Nucleus accumbens (tissue), 56 donors: ENCODE data around the gene HRC.
"Not testable (repeated sequence)": the region's sequence is repeated elsewhere in the genome, so short reads cannot be mapped to it uniquely, and the experiment has no call there.

ENCODE experiments used
- DNase-seq, 56 donors: peaks; one replicate each; lab custom pipeline; 2025; lab: John Stamatoyannopoulos, UW

HRC gene

DNA sequence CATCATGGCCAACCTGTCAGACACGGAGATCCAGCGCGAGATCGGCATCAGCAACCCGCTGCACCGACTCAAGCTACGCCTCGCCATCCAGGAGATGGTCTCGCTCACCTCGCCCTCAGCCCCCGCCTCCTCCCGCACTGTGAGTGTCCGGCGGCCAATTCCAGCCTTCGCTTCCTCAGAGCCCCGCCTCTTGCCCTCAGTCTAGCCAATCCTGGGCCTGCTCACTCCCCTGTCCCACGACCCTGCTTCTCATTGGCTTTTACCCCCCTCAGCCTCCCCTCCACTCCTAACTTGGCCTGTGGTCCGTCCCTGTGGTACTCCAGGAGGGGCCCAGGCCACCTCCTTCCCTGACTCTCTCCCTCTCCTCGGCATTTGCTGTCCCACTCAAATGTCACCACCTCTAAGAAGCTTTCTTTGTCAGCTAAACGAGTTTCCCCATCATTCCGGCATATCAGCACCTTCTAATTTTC, 12.3 kb downstream of the HRC start:
- peak; percentile 16 to 92 (median 79) for DNase-seq

DNA sequence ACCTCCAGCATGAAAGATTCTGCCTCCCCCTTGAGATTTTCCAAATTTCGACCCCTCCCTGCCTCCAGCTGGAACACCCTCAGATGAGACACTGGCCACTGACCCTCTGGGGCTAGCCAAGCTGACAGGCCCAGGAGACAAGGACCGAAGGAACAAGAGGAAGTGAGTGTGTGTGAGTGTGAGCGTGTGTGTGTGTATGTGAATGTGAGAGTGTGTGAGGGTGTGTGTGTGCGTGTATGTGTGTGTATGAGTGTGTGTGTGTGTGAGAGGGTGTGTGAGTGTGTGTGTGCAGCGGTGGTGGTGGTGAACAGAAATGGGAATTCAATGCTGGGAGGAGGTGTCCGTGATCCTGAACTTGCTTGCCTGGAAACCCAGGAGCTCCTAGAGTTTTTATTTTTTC, 13.8 kb downstream of the HRC start:
- DNase-seq, result no peak

DNA sequence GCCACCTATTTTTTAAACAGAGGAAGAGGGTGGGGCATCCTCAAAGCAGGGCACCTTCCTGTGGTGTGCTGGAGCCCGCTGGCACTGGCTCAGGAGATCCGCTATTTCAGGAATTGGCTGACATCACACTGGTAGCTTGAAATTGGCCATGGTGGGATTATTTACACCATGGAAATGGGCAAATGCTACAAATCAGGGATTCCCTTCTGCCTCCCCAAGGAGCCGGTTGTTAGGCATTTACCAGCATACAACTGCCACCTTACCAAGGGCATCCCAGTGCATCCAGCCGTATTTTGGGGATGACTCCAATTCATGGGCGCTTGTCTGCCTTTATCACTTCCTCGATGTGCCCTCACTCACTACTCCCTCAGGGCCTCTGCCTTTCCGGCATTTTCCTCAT, 14.2 kb downstream of the HRC start:
- DNase-seq, result no peak

DNA sequence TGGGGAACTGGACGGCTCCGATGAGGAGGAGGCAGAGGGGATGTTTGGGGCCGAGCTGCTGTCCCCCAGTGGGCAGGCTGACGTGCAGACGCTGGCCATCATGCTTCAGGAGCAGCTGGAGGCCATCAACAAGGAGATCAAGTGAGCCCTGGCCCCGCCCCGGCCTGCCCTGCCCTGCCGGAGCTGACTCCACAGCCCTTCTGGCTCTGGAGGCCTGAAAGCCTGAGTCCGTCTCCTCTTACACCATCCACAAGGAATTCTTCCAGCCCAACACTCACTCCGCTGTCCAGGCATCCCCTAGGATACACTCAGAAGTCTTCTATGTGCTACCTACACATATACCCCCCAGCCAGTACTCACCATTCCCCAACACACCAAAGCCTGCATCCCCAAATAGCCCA, 18.4 kb downstream of the HRC start:
- DNase-seq, result no peak

DNA sequence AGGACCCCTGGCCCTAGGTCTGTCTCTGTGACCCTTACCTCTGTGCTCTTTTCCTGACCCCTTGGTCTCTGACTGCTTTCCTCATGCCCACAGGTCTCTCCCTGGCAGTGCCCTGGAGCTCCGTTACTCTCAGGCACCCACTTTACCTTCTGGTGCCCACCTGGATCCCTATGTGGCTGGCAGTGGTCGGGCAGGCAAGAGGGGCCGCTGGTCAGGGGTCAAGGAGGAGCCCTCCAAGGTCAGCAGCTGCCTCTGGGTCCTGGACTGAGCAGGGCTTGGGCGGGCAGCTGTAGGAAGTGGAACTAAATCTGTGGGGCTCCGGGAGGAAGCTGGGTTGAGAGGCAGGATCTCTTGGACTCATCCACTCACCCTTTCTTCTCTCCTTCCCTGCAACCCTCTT, 19.5 kb downstream of the HRC start:
- DNase-seq, result no peak

DNA sequence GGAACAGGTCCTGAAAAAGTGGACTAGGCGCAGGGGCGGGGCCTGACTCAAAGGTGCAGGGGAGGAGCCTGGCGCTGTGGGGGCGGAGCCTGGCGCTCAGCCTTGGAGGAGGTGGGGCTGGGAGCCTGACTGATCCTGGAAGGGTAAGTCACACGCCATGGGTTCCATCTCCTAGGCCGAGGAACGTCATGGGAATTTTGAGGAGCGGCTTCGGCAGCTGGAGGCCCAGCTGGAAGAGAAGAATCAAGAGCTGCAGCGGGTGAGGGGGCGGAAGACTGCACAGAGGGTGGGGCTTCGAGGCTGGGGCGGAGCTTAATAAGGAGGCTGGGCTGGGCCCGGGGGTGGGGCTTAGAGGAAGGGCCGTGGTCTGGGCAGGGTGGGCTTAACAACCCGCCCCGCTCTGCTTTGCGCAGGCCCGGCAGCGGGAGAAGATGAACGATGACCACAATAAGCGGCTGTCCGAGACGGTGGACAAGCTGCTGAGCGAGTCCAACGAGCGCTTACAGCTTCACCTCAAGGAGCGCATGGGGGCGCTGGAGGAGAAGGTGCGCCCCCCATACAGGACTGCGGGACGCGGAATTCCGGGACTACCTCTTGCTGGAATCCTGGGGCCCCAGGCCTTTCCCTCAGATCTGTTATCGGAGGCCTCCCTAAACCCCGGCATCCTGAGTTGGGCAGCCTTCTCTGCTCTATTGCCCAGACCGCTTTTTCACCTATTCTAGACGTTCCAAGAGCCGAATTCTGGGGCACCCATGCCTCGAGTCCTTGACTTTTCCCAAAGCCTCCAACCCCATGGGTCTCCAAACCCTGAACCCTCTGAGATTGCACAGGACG, 21.4 kb downstream of the HRC start:
- peak in 3 of 56 donors; percentile 2 to 30 (median 20) for DNase-seq

DNA sequence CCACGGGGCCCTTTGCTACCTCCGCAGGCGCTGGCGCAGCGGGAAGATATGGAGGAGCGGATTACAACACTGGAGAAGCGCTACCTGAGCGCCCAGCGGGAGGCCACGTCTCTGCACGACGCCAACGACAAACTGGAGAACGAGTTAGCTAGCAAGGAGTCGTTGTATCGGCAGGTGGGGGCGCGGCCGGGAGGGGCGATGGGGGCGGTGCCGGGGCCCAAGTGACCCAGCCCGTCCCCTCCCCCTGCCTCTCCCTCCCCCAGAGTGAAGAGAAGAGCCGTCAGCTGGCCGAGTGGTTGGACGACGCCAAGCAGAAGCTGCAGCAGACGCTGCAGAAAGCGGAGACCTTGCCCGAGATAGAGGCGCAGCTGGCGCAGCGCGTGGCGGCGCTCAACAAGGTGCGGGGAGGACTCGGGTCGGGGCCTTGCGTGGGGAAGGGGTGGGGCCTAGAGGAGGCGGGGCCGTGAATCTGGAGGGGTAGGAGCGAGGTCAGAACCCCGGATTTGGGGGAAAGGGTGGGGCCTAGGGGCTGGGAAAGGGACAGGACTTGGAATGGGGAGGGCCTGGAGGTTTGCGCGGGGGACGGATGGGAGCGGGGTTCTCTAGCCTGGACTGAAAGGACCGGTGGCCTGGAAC, 22.1 kb downstream of the HRC start:
- DNase-seq, result no peak

DNA sequence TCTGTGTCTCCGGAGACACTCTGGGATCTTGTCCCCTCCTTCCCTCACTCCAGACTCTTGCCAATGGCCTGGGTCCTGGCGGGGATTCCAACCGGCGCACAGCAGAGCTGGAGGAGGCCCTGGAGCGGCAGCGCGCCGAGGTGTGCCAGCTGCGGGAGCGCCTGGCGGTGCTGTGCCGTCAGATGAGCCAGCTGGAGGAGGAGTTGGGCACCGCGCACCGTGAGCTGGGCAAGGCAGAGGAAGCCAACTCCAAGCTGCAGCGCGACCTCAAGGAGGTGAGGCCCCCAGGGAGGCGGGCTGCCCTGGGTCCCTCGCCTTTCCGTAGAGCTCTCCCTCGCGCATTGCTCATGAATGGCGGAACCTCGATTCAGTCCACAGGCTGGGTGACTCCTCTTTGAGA, 24.9 kb downstream of the HRC start:
- no peak for DNase-seq

DNA sequence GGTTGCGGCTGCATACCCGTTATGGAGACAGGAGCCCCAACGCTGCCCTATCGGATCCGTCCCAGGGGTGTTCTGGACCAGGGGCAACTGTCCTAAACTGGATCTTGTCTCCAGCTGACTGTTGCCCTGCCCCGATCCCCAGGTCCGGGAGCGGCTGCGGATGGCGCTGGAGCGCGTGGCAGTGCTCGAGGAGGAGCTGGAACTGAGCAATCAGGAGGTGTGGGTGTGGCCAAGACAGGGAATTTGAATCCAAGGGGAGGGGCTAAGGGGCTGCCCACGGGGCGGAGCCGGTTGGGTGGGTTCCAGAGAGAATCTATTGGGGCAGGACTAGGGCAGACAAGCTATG, 26.0 kb downstream of the HRC start:
- DNase-seq, result no peak

DNA sequence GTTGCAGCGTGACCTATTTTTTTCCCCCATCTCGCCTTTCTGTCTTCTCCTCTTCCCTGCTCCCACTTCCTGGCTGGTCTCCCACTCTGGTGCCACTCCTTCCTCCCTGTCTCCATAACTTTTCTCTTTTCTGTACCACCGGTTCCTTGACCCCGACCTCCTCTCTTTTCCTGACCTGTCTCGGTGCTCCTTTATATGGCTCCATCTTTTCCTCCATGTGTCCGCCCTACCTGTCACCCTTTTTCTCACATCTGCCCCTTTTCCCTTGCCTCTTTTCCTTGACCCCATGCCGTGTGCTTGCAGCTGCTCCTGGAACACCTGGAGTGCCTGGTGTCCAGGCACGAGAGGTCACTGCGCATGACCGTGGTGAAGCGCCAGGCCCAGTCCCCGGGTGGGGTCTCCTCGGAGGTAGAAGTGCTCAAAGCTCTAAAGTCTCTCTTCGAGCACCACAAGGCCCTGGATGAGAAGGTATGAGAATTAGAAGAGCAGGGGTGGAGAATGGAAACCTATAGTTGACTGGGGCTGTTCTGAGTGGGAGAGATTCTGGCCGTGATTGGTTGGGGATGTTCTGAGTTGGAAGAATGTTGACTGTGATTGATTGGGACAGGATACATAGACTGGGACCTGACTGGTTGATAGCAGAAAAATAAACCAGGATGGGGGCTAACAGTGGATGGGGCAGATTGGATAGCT, 26.5 kb downstream of the HRC start:
- no peak for DNase-seq

DNA sequence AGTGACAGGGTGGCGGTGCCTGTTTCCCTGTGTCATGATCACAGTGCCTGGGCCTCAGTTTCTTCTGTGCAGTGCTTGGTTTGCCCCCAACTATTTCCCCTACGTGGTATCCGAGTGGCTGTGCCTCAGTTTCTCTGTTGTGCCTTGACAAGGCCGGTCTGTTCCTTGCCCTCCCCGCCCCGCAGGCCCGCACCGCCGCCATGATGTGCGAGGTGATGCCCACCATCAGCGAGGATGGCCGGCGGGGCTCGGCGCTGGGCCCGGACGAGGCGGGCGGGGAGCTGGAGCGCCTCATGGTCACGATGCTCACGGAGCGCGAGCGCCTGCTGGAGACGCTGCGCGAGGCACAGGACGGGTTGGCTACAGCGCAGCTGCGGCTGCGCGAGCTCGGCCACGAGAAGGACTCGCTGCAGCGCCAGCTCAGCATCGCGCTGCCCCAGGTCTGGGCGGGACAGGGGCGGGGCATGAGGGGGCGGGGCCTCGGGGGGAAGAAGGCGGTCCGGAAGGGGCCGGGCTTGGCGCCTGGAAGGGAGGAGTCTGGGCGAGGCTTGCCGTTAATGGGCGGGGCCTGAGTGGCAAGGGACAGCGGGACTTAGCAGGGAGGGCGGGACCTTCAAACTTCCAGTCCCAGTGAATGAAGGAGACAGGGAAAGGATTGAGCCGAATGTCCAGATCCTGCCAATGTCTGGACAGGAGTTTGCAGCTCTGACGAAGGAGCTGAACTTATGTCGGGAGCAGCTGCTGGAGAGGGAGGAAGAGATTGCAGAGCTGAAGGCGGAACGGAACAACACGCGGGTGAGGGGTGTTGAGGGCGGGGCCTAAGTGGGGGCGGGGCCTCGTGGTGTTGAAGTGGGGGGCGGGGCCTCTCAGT, 27.3 kb downstream of the HRC start:
- peak; percentile 59 to 98 (median 94) for DNase-seq

DNA sequence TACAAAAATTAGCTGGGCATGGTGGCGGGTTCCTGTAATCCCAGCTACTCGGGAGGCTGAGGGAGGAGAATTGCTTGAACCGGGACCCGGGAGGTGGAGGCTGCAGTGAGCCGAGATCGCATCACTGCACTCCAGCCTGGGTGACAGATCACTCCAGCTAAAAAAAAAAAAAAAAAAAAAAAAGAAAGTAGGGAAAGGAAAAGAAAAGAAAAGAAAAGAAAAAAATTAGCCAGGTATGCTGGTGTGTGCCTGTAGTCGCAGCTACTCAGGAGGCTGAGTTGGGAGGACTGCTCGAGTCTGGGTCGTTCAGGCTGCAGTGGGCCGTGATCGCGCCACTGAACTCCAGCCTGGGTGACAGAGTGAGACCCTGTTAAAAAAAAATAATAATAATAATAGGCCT, 28.0 kb downstream of the HRC start:
- DNase-seq, result not testable (repeated sequence)

DNA sequence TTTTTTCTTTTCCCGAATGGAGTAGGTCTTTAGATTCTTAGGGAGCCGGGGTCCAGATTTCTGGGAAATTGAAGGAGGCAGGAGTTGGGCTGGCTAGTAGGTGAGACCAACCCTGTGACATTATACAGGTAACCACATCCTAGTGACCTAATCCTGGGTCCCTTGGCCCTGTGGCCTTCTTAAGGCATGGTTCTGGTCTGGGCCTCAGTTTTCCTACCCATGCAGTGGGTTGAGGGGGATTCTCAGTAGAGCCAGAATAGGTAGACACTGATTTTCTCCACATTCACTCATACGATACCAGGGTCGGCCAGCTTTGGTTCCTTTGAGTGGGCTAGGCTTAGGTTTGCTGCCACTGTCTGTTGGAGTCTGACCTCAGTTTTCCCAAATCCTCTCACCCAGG, 28.6 kb downstream of the HRC start:
- DNase-seq, result no peak

DNA sequence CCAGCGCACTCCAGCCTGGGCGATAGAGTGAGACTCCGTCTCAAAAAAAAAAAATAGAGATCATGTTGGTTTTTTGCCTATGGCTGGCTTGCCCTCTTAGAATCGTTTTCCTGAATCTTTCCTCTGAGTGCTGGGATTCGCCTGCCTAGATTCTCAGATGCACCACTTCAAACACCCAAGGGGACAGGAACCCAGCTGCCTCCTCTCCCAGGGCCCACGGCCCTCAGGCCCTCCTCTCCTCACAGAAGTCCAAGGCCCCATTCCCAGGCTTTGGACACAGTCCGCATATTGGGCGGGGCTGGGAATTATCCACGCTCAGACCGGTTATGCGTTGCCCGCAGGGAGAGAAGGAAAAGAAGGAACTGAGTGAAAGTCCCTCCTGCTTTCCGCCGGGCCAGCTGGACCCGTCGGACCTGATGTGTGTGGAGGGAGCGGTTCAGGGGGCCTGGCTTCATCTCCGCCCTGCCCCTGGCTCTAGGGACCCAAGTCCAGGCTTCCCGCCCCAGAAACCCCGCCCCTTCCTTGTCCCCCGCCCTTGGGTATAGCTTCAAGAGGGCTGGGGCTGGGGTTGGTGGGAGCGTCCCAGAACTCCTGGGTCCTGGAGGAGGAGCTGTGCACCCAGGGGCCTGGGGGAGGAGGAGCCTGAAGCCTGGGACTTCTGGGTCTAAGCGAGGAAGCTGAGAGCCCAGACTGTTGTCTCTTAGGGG, 30.0 kb downstream of the HRC start:
- no peak for DNase-seq

DNA sequence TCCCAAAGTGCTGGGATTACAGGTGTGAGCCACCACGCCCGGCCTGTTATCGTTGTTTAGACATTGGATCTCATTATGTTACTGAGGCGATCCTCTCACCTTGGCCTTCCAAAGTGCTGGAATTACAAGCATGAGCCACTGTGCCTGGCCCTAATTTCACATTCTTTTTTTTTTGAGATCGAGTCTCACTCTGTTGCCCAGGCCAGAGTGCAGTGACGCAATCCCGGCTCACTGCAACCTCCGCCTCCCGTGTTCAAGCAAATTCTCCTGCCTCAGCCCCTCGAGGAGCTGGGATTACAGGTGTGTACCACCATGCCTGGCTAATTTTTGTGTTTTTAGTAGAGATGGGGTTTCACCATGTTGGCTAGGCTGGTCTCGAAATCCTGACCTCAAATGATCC, 31.9 kb downstream of the HRC start:
- DNase-seq, result not testable (repeated sequence)

DNA sequence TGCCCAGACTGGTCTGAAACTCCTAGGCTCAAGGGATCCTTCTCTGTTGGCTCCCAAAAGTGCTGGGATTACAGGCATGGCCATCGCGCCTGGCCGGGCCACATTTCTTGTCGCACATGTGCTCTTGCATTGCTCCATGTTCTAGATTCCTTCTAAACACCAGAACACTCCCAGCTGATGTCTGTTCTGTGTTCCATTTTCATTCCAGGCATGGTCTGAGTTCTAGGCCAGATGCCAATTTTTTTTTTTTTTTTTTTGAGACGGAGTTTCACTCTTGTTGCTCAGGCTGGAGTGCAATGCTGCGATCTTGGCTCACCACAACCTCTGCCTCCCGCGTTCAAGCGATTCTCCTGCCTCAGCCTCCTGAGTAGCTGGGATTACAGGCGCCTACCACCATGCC, 33.4 kb downstream of the HRC start:
- DNase-seq, result not testable (repeated sequence)

DNA sequence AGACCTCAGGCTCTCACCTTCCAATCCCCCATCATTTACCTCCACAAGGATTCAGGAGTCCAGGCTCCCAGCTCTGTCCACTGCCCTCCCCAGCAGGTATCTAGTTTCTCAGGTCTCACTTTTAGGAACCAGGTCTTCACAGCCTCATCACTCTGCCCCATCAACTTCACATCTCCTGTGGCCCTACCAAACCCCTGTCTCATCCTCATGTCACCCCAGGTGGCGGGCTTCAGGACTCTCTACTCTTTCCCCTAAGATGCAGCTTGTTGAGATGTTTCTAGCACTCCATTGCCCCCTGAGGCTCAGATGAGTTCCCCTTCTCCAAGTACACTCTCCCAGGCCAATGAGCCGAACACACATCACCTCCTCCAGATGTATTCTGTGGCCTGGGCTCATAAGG, 34.3 kb downstream of the HRC start:
- DNase-seq, result no peak

DNA sequence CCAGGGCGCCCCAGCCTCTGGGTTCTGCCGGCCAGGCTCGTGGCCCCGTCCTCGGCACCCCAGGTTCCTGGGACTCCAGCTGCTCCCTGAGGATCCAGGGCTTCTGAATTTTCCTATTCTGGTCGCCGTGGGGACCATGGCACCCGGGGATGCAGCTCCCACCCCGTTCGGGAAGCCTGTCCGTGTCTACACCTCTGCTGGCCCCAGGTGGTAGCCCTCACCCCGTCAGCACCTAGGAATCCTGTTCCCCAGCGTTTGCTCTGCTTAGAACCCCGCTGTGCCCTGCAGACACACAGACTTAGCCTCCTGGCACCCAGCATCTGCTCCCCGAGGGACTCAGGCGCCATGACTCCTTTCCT, 34.9 kb downstream of the HRC start:
- peak in 1 of 56 donors; percentile 12 for DNase-seq

DNA sequence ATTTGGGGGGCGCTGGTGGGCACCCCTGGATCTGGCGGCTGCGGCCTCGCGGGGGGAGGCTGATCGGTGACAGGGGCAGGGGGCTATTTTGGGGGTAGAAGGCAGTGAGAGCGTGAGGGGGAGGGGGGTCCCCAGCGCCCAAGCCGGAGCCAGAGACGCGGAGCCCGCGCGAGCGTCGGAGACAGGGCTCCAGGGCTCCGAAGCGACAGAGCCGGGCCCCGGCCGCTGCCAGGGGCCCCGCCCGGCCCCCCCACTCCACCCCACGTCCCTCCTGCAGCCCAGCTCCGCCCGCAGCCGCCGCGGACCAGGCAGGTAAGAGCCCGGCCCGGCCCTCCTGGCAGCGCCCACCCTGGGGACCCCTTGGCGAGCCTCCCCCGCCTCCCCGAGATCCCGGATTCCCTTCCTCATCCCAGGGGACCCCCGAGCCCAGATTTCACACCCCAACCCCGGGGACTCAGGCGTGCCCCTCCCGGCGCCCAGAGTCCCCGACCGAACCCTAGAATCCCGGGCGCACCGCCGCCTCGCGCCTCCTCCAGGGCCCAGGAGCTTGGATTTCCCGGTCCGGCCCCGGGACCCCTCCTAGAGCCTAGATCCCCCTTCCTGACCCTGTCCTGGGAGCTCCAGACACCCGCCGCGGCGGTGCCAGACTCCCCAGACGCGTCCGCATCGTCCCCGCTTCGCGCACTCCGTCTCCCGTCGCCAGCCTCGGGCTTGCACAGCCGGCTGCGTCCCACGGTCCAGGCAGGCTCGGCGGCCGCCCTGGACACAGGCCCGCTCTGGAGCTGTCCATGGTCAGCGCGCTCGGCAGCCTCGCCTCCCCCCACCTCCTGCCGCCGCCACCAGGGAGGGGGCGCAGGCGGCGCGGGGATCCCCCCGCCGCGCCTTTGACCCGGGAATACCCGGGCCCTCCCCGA, 35.5 kb downstream of the HRC start, which contains the start of gene PPFIA3:
TSS of gene PPFIA3 (plus strand) at position 134 of the 914 bp plus-strand sequence. CDS start 8,330 bp downstream, outside the sequence.
- DNase-seq, result peak in 36 of 56 donors; percentile 12 to 65 (median 30)
